Right kidney (tissue), 1 donor: ENCODE results near the gene FNDC1.
A peak's percentile ranks its signal among the peaks of the same experiment; 100 is the strongest.

ENCODE experiments used
- DNase-seq: peaks from one replicate; pipeline ENCODE4 v3.0.0-alpha.2; 2016

Gene FNDC1

GRCh38 chr6:159212525-159213280 lies 43.5 kb downstream of the FNDC1 start:
- DNase-seq = no peak

- DNase-seq = no peak
Measured at GRCh38 chr6:159213405-159213804, 44.2 kb downstream of the FNDC1 start.

- no peak for DNase-seq
Measured at GRCh38 chr6:159214281-159214680, 45.1 kb downstream of the FNDC1 start.

GRCh38 chr6:159217595-159218275 lies 48.5 kb downstream of the FNDC1 start:
- DNase-seq = no peak

- DNase-seq = no peak
Measured at GRCh38 chr6:159220093-159220492, 50.9 kb downstream of the FNDC1 start.

GRCh38 chr6:159221486-159222170 lies 52.4 kb downstream of the FNDC1 start:
- no peak for DNase-seq

GRCh38 chr6:159224452-159224851 lies 55.3 kb downstream of the FNDC1 start:
- DNase-seq = no peak

GRCh38 chr6:159229651-159230051 lies 60.5 kb downstream of the FNDC1 start:
- DNase-seq = no peak

GRCh38 chr6:159232106-159232645 lies 63.0 kb downstream of the FNDC1 start:
- DNase-seq = no peak

- no peak for DNase-seq
Measured at GRCh38 chr6:159232751-159233150, 63.6 kb downstream of the FNDC1 start.

GRCh38 chr6:159233365-159234101 lies 64.3 kb downstream of the FNDC1 start:
- peak; percentile 65 for DNase-seq

- DNase-seq = no peak
Measured at GRCh38 chr6:159234102-159234553, 64.9 kb downstream of the FNDC1 start.

- DNase-seq = no peak
Measured at GRCh38 chr6:159238920-159239558, 69.8 kb downstream of the FNDC1 start.

GRCh38 chr6:159249128-159249527 lies 79.9 kb downstream of the FNDC1 start:
- DNase-seq = no peak

GRCh38 chr6:159249752-159250151 lies 80.6 kb downstream of the FNDC1 start:
- no peak for DNase-seq

- DNase-seq = no peak
Measured at GRCh38 chr6:159250633-159251032, 81.4 kb downstream of the FNDC1 start.

GRCh38 chr6:159252955-159253508 lies 83.8 kb downstream of the FNDC1 start:
- DNase-seq = no peak

GRCh38 chr6:159254186-159254585 lies 85.0 kb downstream of the FNDC1 start:
- no peak for DNase-seq

- DNase-seq = no peak
Measured at GRCh38 chr6:159255434-159255951, 86.3 kb downstream of the FNDC1 start.

- DNase-seq = no peak
Measured at GRCh38 chr6:159256128-159256527, 86.9 kb downstream of the FNDC1 start.

GRCh38 chr6:159257846-159258245 lies 88.6 kb downstream of the FNDC1 start:
- DNase-seq = no peak
